Mesangial cell (primary cell): ENCODE measurements around the gene CST7. TPM values are rescaled to one million over a fixed set of nuclear protein-coding genes. Genes with fewer than 3 reads are reported as not detected.

Source experiments
- total RNA-seq: library from RNA; depleted of rRNA; stranded (reverse); fragments of >200 nt; gene quantifications from 2 replicates; pipeline ENCODE4 v1.2.3, GENCODE V29; 2015

Gene CST7, protein sequence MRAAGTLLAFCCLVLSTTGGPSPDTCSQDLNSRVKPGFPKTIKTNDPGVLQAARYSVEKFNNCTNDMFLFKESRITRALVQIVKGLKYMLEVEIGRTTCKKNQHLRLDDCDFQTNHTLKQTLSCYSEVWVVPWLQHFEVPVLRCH
- not detected in 2 replicates for total RNA-seq

DNA sequence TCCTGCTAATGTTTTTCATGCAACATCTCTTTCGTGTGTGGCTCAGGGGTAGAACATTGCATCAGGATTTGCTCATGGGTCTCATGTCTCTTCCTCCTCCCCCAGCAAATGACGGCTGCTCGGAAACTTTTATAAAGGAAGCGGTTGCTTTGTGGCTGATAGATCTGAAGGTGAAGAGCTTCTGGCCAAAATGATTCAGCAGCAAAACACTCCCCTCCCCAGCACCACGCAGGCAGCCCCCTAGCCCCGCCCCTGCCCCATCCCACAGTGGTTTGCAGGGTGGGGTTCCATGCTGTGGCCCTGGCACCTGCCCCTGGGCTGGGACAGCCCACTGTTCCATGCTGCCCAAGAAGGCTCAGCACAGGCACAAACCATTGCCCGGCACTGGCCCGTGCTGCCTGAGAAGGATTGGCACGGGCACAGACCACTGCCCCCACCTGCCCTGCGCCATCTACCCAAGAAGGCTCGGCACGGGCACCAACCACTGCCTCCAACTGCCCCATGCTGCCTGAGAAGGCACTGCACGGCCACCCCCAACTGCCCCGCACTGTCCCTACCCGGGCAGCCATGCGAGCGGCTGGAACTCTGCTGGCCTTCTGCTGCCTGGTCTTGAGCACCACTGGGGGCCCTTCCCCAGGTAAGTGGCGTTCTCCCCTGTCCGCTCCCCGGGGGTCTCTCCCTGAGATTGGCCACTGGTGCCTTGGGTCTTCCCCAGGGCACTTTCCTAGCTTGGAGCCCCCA is at the start of gene CST7:
CST7 (plus strand) TSS at position 331 of the 741 bp plus-strand sequence; CDS start at position 568, 237 bp downstream.

DNA sequence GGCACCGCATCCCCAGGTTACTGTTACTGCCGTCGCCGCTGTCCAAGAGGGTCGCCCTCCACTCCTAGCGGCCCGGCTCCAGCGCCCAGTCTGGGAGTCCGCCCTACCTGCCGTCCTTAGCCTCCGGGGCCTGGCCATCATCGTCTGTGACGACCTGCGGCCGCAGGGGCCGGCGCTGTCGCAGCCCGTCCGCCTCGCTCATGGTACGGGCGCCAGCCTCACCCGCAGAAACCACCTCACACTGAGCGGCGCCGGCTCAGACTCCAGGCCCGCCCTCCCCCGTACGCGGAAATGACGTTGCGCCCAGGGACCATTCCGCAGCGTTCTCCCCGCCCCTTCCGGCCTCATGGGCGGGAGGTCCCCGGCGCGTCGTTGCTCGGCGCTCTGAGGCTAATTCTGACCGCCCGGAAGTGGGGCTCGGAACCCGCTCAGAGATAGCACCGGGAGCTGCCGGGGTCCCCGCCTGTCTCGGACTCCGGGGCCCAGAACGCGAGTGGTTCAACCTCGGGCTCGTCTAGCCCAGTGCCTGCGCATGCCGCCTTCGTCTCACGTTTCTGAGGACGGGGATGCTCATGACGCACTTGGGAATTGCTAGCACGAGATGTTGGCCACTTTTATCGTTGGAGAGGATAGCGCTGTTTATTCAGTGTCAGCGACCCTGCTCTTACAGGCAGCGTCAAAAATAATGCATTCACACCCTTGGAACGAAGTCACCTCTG is 43.6 kb downstream of the CST7 start, which contains the start of gene APMAP:
APMAP (minus strand) TSS at position 265 of the 719 bp plus-strand sequence; CDS start at position 202, 63 bp downstream.

Other genes starting within 250 kb of the CST7 start
- gene APMAP, start 43.5 kb downstream of the CST7 start, total RNA-seq: 104 and 111 TPM in 2 replicates
- gene ACSS1, start 108.9 kb downstream of the CST7 start, total RNA-seq: 4.1 and 8.7 TPM in 2 replicates
- gene VSX1, start 132.9 kb downstream of the CST7 start, total RNA-seq: not detected in 2 replicates
- gene ENTPD6, start 246.4 kb downstream of the CST7 start, total RNA-seq: 60.6 and 84.1 TPM in 2 replicates